ENCODE results near the gene SMIM36. TPM values are rescaled to one million over a fixed set of nuclear protein-coding genes. Genes with fewer than 3 reads are reported as not detected.

The SMIM36 gene
- total and polyA plus RNA-seq, 10 of the 15 experiments (the other 5 are each of a cell fraction or from before 2014, with no cell fraction given) = not detected

GRCh38 chr17:55440391-55440790 lies 70.9 kb downstream of the SMIM36 start:
- intact Hi-C loops (cut with micrococcal nuclease; ENCODE audit: unreplicated experiment) = no loop called here
- peaks cover 22% of the 10 kb centered on the region for H3K4me1 ChIP-seq (ENCODE audit: control insufficient read depth, insufficient read depth, low read length)
- H3K4me2 ChIP-seq (ENCODE audit: control insufficient read depth, insufficient read depth) = no peak overlapping the region
- H3K9ac ChIP-seq (ENCODE audit: control insufficient read depth, insufficient read depth, low read length) = no peak overlapping the region
- no peaks in the 10 kb centered on the region for H3K36me3 ChIP-seq (ENCODE audit: control insufficient read depth in 2 of 2, insufficient read depth in 2 of 2, low read length in 1 of 2)
- ChIA-PET RAD21 (ENCODE audit: unreplicated experiment) (interaction anchor here (0.7 to 1.2 kb wide), 4 partner anchors 15 to 22 kb away, joined by 3 to 5 read pairs (median 3); partner anchors contain the start of gene MMD), CTCF (interaction anchor here (1.1 to 1.9 kb wide), 5 partner anchors 11 to 74 kb away, joined by 3 to 5 read pairs (median 4); no protein-coding TSS in a partner anchor), POLR2A (interaction anchor here (0.6 to 2.3 kb wide), 4 partner anchors 15 to 22 kb away, joined by 3 to 11 read pairs (median 6); partner anchors contain the start of gene MMD), SMC1A (ENCODE audit: uncharacterized antibody, unreplicated experiment) (interaction anchor here (1.3 to 17.7 kb wide), 6 partner anchors 9 to 71 kb away, joined by 3 to 359 read pairs (median 6); partner anchors contain the start of gene MMD)
- FAIRE-seq (no peak), DNase-seq (ENCODE audit: low read depth, low spot score) (no peak), ATAC-seq (no peak)
- H3K27me3 ChIP-seq (replicated peaks in 1 of 2; ENCODE audit: control insufficient read depth in 2 of 2, insufficient read depth in 2 of 2, low read length in 1 of 2) = no peaks in the 10 kb centered on the region
- no peaks in the 10 kb centered on the region for H4K20me1 ChIP-seq (ENCODE audit: control insufficient read depth, insufficient read depth)
- WGBS (ENCODE audit: insufficient coverage, insufficient replicate concordance, low lambda C conversion rate, missing lambda C conversion rate) = 67% methylated on average over 3 of the region's 3 CpGs
- no peak overlapping the region for H3K27ac ChIP-seq (ENCODE audit: control insufficient read depth, insufficient read depth)
- H3K9me3 ChIP-seq (replicated peaks; ENCODE audit: control insufficient read depth, insufficient read depth, low read length) = no peaks in the 10 kb centered on the region
- in situ Hi-C loops (cut with MboI) = no loop called here
- no peak overlapping the region for H3K4me3 ChIP-seq
- BruUV-seq (replicated peaks) = no TSS peak
- TF ChIP-seq POLR2A (IDR thresholded peaks at IDR 0.05; ENCODE audit: low read depth, low read length) (no peak), E2F4 (IDR thresholded peaks at IDR 0.05; ENCODE audit: low read depth, low read length) (no peak), ZZZ3 (IDR thresholded peaks at IDR 0.05; ENCODE audit: control insufficient read depth, insufficient read length, low read depth) (no peak), SP1 (IDR thresholded peaks at IDR 0.05; ENCODE audit: low read depth, low read length) (no peak), SPI1 (IDR thresholded peaks at IDR 0.05; ENCODE audit: borderline replicate concordance, insufficient read depth, low read depth, low read length) (no peak), BHLHE40 (IDR thresholded peaks at IDR 0.05; ENCODE audit: borderline replicate concordance in 1 of 2, low read depth in 2 of 2, low read length in 1 of 2) (no peak), CTCF (IDR thresholded peaks at IDR 0.05 in 2 of 3, conservative IDR thresholded peaks at IDR 0.05 in 1 of 3; ENCODE audit: control insufficient read depth in 2 of 3, extremely low read depth in 1 of 3, insufficient read depth in 1 of 3, low read depth in 3 of 3, low read length in 3 of 3) (no peak), NKRF (conservative IDR thresholded peaks at IDR 0.05) (no peak), IRF5 (IDR thresholded peaks at IDR 0.05; ENCODE audit: borderline replicate concordance) (no peak), RELB (IDR thresholded peaks at IDR 0.05; ENCODE audit: low read depth) (no peak), MXI1 (IDR thresholded peaks at IDR 0.05; ENCODE audit: low read depth, low read length) (no peak), BRCA1 (IDR thresholded peaks at IDR 0.05; ENCODE audit: low read depth, low read length) (no peak)
- no peaks in the 10 kb centered on the region for H3K79me2 ChIP-seq (ENCODE audit: control insufficient read depth, insufficient read depth, low read length)
- no peak overlapping the region for H2AFZ ChIP-seq (ENCODE audit: control insufficient read depth, low read depth, low read length)
